ENCODE results near the gene MCC. TPM values are rescaled to one million over a fixed set of nuclear protein-coding genes. Genes with fewer than 3 reads are reported as not detected.

The MCC gene
- total and polyA plus RNA-seq, 2 experiments from 2014 or later: 3.4 to 8.8 TPM

DNA sequence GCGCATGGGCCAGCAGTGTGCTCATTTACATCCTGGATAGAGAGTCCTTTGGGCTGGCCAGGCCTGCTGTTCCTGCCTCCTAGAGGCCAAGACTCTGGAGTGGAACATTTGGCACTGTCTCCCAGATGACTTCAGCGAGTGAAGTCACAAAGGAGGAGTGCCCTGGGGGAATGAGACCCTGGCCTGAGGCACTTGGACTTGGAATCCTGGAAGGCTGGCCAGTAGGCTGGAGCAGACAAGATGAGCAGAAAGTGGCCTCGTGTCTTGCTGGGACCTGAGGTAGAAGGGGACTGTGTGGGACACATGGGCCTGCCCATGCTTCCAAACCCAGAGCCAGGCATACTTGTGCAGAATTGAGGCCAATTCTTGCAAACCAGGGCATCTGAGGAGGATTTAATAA is 53.4 kb downstream of the MCC start, which contains the start of gene TSSK1B:
TSSK1B (minus strand) TSS at position 101 of the 400 bp plus-strand sequence. CDS start 150 bp downstream, outside the sequence.
- DNase-seq: no peak
- H4K20me1 ChIP-seq (ENCODE audit: insufficient read depth): no peaks in the 10 kb centered on the region
- H3K79me2 ChIP-seq (ENCODE audit: insufficient read depth): no peaks in the 10 kb centered on the region
- H2AFZ ChIP-seq: no peak within 1 kb of the TSS
- no peak within 1 kb of the TSS for H3K4me2 ChIP-seq (ENCODE audit: unreplicated experiment)
- H3K4me1 ChIP-seq (ENCODE audit: insufficient read depth): no peaks in the 10 kb centered on the region
- H3F3A ChIP-seq (ENCODE audit: insufficient read depth): no peaks in the 10 kb centered on the region
- TF ChIP-seq EZH2phosphoT487 (IDR thresholded peaks at IDR 0.05; ENCODE audit: insufficient read depth, low read depth): no peak
- no peak for TF ChIP-seq EZH2 (IDR thresholded peaks at IDR 0.05; ENCODE audit: insufficient read depth, poor library complexity, severe bottlenecking)
- no peaks in the 10 kb centered on the region for H3K36me3 ChIP-seq (ENCODE audit: low read depth)
- H3K9me3 ChIP-seq (ENCODE audit: low read depth): no peaks in the 10 kb centered on the region
- no peaks in the 10 kb centered on the region for H3K9me2 ChIP-seq (ENCODE audit: insufficient read depth)
- H3K27me3 ChIP-seq (replicated peaks; ENCODE audit: insufficient read depth): no peaks in the 10 kb centered on the region
- H3K27ac ChIP-seq: no peak within 1 kb of the TSS
- H3K9ac ChIP-seq: no peak within 1 kb of the TSS
- no peak within 1 kb of the TSS for H3K4me3 ChIP-seq
- WGBS, 2 experiments (ENCODE audit: low coverage in 1 of 2, low lambda C conversion rate in 2 of 2, missing lambda C conversion rate in 2 of 2): 49 to 51% methylated on average over 3 of the region's 3 CpGs
- in situ Hi-C loops (cut with MboI): no loop called here

- Histone ChIP-seq H3F3A (ENCODE audit: insufficient read depth) (no peaks in the 10 kb centered on the region), H3K27ac (no peak overlapping the region), H3K9ac (no peak overlapping the region), H3K9me2 (ENCODE audit: insufficient read depth) (no peaks in the 10 kb centered on the region), H4K20me1 (ENCODE audit: insufficient read depth) (no peaks in the 10 kb centered on the region), H3K4me2 (ENCODE audit: unreplicated experiment) (no peak overlapping the region), H3K9me3 (ENCODE audit: low read depth) (no peaks in the 10 kb centered on the region), H3K27me3 (replicated peaks; ENCODE audit: insufficient read depth) (no peaks in the 10 kb centered on the region), H3K4me3 (no peak overlapping the region), H3K4me1 (ENCODE audit: insufficient read depth) (no peaks in the 10 kb centered on the region), H3K79me2 (ENCODE audit: insufficient read depth) (no peaks in the 10 kb centered on the region), H3K36me3 (ENCODE audit: low read depth) (no peaks in the 10 kb centered on the region), H2AFZ (no peak overlapping the region)
- no peak for DNase-seq
- TF ChIP-seq EZH2 (IDR thresholded peaks at IDR 0.05; ENCODE audit: insufficient read depth, poor library complexity, severe bottlenecking) (no peak), EZH2phosphoT487 (IDR thresholded peaks at IDR 0.05; ENCODE audit: insufficient read depth, low read depth) (no peak)
- in situ Hi-C loops (cut with MboI): no loop called here
- 82 to 84% methylated on average over 38 of the region's 38 CpGs for WGBS, 2 experiments (ENCODE audit: low coverage in 1 of 2, low lambda C conversion rate in 2 of 2, missing lambda C conversion rate in 2 of 2)
Measured at GRCh38 chr5:113433862-113434612, 54.2 kb downstream of the MCC start.

DNA sequence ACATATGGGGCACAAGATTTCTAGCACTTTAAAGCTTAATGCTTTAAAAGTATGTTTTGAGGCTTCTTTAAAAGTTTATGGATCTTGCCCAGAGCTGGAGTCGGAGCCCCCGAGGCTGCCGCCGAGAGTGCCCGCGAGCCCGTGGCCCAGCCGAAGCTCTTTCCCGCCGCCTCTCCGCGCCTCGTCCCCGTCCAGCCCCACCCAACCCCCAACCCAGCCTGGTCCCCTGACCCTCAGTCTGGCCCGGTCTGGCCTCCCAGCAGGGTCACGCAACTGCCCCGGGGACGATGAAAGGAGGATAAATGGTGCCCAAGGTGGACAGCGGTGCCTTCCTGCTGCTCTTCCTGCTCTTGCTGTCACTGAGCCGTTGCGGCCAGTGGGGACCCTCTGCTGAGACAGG is 55.2 kb downstream of the MCC start:
- H2AFZ ChIP-seq: no peak overlapping the region
- no peak for DNase-seq
- H3K27me3 ChIP-seq (replicated peaks; ENCODE audit: insufficient read depth): no peaks in the 10 kb centered on the region
- TF ChIP-seq EZH2 (IDR thresholded peaks at IDR 0.05; ENCODE audit: insufficient read depth, poor library complexity, severe bottlenecking) (no peak), EZH2phosphoT487 (IDR thresholded peaks at IDR 0.05; ENCODE audit: insufficient read depth, low read depth) (no peak)
- H3K79me2 ChIP-seq (ENCODE audit: insufficient read depth): no peaks in the 10 kb centered on the region
- in situ Hi-C loops (cut with MboI): no loop called here
- no peak overlapping the region for H3K4me3 ChIP-seq
- H3F3A ChIP-seq (ENCODE audit: insufficient read depth): no peaks in the 10 kb centered on the region
- whole genome bisulfite sequencing, 2 experiments (ENCODE audit: low coverage in 1 of 2, low lambda C conversion rate in 2 of 2, missing lambda C conversion rate in 2 of 2): 88% methylated on average over 12 to 21 of the region's 21 CpGs
- no peaks in the 10 kb centered on the region for H3K9me3 ChIP-seq (ENCODE audit: low read depth)
- no peaks in the 10 kb centered on the region for H3K36me3 ChIP-seq (ENCODE audit: low read depth)
- H3K9ac ChIP-seq: no peak overlapping the region
- no peaks in the 10 kb centered on the region for H3K9me2 ChIP-seq (ENCODE audit: insufficient read depth)
- no peaks in the 10 kb centered on the region for H4K20me1 ChIP-seq (ENCODE audit: insufficient read depth)
- H3K4me2 ChIP-seq (ENCODE audit: unreplicated experiment): no peak overlapping the region
- H3K27ac ChIP-seq: no peak overlapping the region
- H3K4me1 ChIP-seq (ENCODE audit: insufficient read depth): no peaks in the 10 kb centered on the region

DNA sequence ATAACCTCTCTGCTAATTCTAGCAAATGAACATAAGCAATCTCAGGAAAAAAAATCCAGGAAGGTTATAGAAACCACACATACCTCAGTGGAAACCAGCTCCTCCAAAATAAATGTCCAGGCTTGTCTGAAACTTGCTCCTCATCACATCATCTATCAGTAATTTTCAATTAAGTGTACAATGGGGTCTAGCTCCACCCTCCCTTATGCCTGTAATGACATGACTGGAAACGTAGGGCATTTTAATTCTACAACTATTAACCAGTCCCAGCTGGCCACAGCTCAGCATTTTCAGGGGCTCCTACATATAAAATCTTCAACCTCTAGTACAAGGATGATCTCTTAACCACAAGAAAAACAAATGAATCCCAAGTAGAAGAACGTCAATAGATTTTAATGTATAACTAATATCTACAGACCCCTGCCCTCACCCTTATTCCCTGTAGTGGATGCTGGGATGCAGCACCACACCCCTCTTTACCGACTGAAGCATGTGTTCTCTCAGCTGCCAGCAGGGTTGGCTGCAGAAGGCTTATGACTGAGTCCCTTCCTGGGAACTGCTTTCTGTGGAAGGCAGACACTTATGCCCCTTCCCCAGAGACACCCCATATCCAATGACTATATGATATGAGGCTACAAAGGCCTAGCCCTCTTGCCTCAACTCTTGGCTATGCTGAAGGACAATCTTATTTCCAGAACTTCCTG is 60.2 kb downstream of the MCC start:
- Histone ChIP-seq H3K9ac (no peak overlapping the region), H2AFZ (no peak overlapping the region), H3K79me2 (ENCODE audit: insufficient read depth) (no peaks in the 10 kb centered on the region), H3K36me3 (ENCODE audit: low read depth) (no peaks in the 10 kb centered on the region), H3F3A (ENCODE audit: insufficient read depth) (no peaks in the 10 kb centered on the region), H3K9me2 (ENCODE audit: insufficient read depth) (no peaks in the 10 kb centered on the region), H3K4me1 (ENCODE audit: insufficient read depth) (no peaks in the 10 kb centered on the region), H3K27ac (no peak overlapping the region), H3K4me3 (no peak overlapping the region), H4K20me1 (ENCODE audit: insufficient read depth) (no peaks in the 10 kb centered on the region), H3K9me3 (ENCODE audit: low read depth) (no peaks in the 10 kb centered on the region), H3K4me2 (ENCODE audit: unreplicated experiment) (no peak overlapping the region), H3K27me3 (replicated peaks; ENCODE audit: insufficient read depth) (no peaks in the 10 kb centered on the region)
- DNase-seq: no peak
- in situ Hi-C loops (cut with MboI): no loop called here
- 28 to 33% methylated on average over 3 of the region's 3 CpGs for WGBS, 2 experiments (ENCODE audit: low coverage in 1 of 2, low lambda C conversion rate in 2 of 2, missing lambda C conversion rate in 2 of 2)
- TF ChIP-seq EZH2 (IDR thresholded peaks at IDR 0.05; ENCODE audit: insufficient read depth, poor library complexity, severe bottlenecking): no peak
- no peak for TF ChIP-seq EZH2phosphoT487 (IDR thresholded peaks at IDR 0.05; ENCODE audit: insufficient read depth, low read depth)
